DMS153 (cell line): ENCODE data around the gene IGF2BP3.
"Not testable (repeated sequence)": the region's sequence is repeated elsewhere in the genome, so short reads cannot be mapped to it uniquely, and the experiment has no call there.

ENCODE experiments used
- DNase-seq: peaks from one replicate; lab custom pipeline; 2025; lab: John Stamatoyannopoulos, UW

The IGF2BP3 gene

GRCh38 chr7:23422384-23422783 is 47.9 kb downstream of the IGF2BP3 start:
- no peak for DNase-seq

GRCh38 chr7:23419845-23420244 is 50.4 kb downstream of the IGF2BP3 start:
- no peak for DNase-seq

GRCh38 chr7:23419160-23419559 is 51.1 kb downstream of the IGF2BP3 start:
- no peak for DNase-seq

- no peak for DNase-seq
Observed at GRCh38 chr7:23418046-23418445, 52.2 kb downstream of the IGF2BP3 start.

- DNase-seq, result no peak
Observed at GRCh38 chr7:23415198-23415597, 55.1 kb downstream of the IGF2BP3 start.

GRCh38 chr7:23410446-23411183 is 59.7 kb downstream of the IGF2BP3 start:
- DNase-seq, result no peak

GRCh38 chr7:23406564-23406963 is 63.7 kb downstream of the IGF2BP3 start:
- not testable (repeated sequence) for DNase-seq

GRCh38 chr7:23405240-23405618 is 65.1 kb downstream of the IGF2BP3 start:
- DNase-seq, result no peak

- DNase-seq, result no peak
Observed at GRCh38 chr7:23404546-23405239, 65.6 kb downstream of the IGF2BP3 start.

- DNase-seq, result no peak
Observed at GRCh38 chr7:23403970-23404369, 66.3 kb downstream of the IGF2BP3 start.

- not testable (repeated sequence) for DNase-seq
Observed at GRCh38 chr7:23398090-23398489, 72.2 kb downstream of the IGF2BP3 start.

- no peak for DNase-seq
Observed at GRCh38 chr7:23397241-23397640, 73.0 kb downstream of the IGF2BP3 start.

- no peak for DNase-seq
Observed at GRCh38 chr7:23396222-23397015, 73.9 kb downstream of the IGF2BP3 start.

GRCh38 chr7:23394488-23395171 is 75.7 kb downstream of the IGF2BP3 start:
- DNase-seq, result peak; percentile 95

- DNase-seq, result no peak
Observed at GRCh38 chr7:23393636-23394035, 76.7 kb downstream of the IGF2BP3 start.

GRCh38 chr7:23389701-23390100 is 80.6 kb downstream of the IGF2BP3 start:
- DNase-seq, result no peak

- no peak for DNase-seq
Observed at GRCh38 chr7:23387583-23387982, 82.7 kb downstream of the IGF2BP3 start.

GRCh38 chr7:23385140-23385539 is 85.2 kb downstream of the IGF2BP3 start:
- DNase-seq, result no peak

- DNase-seq, result no peak
Observed at GRCh38 chr7:23383225-23383624, 87.1 kb downstream of the IGF2BP3 start.

- no peak for DNase-seq
Observed at GRCh38 chr7:23380961-23381360, 89.3 kb downstream of the IGF2BP3 start.

GRCh38 chr7:23380556-23380955 is 89.7 kb downstream of the IGF2BP3 start:
- DNase-seq, result no peak

- DNase-seq, result no peak
Observed at GRCh38 chr7:23378996-23379395, 91.3 kb downstream of the IGF2BP3 start.
